PFSK-1 (cell line): Measurements from ENCODE around the gene BTBD10.

ENCODE experiments used
- FOXP2 ChIP-seq: optimal IDR thresholded peaks from 2 replicates; pipeline ENCODE3; 2011; ENCODE audit warnings: borderline replicate concordance, control low read depth, inconsistent platforms; ENCODE audit not compliant: insufficient read depth; ENCODE audit errors: extremely low read length, extremely low read depth
- POLR2AphosphoS5 ChIP-seq: IDR thresholded peaks from 2 replicates; pipeline ENCODE4 v1.6.1; 2012; ENCODE audit warnings: low read depth, mild to moderate bottlenecking, control low read depth, low read length, moderate library complexity
- SIN3A ChIP-seq: IDR thresholded peaks from 2 replicates; pipeline ENCODE4 v1.6.1; 2012; ENCODE audit warnings: mild to moderate bottlenecking, low read length, moderate library complexity, borderline replicate concordance; ENCODE audit not compliant: insufficient read depth
- TAF1 ChIP-seq: IDR thresholded peaks from 2 replicates; pipeline ENCODE4 v1.6.1; 2012; ENCODE audit warnings: low read length, control low read depth, borderline replicate concordance; ENCODE audit not compliant: insufficient read depth
- TF ChIP-seq, protein P1 (sequence below), 2 experiments: IDR thresholded peaks; 2 replicates each; pipeline versions ENCODE4 v1.6.1 to v1.8.0; 2011 to 2012; ENCODE audit warnings: low read depth in 2 of 2, low read length in 2 of 2, control low read depth in 1 of 2, inconsistent platforms in 1 of 2, mild to moderate bottlenecking in 1 of 2, moderate library complexity in 1 of 2; ENCODE audit not compliant: insufficient read depth in 1 of 2

BTBD10 gene

DNA sequence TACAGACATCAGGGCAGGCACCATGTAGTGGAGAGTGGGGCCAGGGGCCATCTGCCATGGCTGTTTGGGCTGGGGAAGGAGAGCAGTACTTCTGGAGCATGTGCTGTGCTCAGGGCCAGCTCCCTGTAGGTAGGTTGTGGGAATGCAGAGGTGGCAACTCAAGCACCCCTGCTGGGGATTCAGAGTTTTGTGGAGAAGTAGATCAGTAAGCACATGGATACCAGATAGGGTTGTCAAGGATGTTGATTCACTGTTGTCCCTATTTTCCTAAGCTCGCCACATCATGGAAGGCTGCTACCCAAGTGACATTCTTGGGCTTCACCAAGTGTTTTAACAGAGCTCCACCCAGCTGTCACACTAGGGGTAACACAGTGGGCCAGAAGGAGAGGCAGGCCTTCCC is 118.2 kb downstream of the BTBD10 start:
- no peak for TF ChIP-seq SIN3A
- TF ChIP-seq POLR2AphosphoS5, result no peak
- TF ChIP-seq, protein P1, sequence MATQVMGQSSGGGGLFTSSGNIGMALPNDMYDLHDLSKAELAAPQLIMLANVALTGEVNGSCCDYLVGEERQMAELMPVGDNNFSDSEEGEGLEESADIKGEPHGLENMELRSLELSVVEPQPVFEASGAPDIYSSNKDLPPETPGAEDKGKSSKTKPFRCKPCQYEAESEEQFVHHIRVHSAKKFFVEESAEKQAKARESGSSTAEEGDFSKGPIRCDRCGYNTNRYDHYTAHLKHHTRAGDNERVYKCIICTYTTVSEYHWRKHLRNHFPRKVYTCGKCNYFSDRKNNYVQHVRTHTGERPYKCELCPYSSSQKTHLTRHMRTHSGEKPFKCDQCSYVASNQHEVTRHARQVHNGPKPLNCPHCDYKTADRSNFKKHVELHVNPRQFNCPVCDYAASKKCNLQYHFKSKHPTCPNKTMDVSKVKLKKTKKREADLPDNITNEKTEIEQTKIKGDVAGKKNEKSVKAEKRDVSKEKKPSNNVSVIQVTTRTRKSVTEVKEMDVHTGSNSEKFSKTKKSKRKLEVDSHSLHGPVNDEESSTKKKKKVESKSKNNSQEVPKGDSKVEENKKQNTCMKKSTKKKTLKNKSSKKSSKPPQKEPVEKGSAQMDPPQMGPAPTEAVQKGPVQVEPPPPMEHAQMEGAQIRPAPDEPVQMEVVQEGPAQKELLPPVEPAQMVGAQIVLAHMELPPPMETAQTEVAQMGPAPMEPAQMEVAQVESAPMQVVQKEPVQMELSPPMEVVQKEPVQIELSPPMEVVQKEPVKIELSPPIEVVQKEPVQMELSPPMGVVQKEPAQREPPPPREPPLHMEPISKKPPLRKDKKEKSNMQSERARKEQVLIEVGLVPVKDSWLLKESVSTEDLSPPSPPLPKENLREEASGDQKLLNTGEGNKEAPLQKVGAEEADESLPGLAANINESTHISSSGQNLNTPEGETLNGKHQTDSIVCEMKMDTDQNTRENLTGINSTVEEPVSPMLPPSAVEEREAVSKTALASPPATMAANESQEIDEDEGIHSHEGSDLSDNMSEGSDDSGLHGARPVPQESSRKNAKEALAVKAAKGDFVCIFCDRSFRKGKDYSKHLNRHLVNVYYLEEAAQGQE (IDR thresholded peaks at IDR 0.05; ENCODE audit: insufficient read depth in 1 of 2, low read depth in 2 of 2, low read length in 2 of 2), result no peak
- TF ChIP-seq FOXP2, result no peak

DNA sequence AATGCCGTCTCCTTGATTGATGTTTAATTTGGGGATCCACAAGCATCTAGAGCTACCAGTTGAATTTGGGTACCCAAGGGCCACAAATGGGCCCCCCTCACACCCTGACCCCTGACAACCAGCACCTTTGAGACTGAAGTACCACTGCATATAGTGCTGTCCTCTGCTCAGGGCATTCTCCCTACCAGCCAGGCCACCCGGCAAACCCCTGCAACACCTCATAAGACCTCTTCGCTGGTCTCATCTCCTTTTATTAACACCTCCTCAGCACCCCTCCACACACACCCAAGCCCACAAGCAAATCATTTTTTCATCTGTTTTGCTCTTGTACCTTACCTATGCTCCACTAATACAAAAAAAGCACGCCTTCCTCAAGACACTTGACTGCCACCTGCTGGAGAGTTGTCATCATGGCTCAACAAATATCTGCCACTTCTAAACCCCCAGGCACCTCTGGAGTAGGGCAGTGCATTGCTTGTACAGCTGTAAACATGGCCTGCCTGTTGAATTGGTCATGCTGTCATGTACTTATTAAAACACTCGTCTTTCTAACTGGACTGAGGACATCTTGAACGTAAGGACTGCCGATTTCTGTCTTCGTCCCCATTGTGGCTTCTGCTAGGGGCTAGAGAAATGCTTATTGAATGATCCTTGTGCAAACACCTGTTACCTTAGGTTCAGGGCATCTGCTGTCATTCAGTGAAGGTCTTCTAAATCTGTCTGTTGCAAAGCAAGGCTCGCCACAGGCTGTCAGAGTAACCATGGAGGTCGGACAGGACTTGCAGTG is 118.9 kb downstream of the BTBD10 start:
- no peak for TF ChIP-seq SIN3A
- no peak for TF ChIP-seq TAF1
- no peak for TF ChIP-seq POLR2AphosphoS5
- TF ChIP-seq, protein P1 (IDR thresholded peaks at IDR 0.05; ENCODE audit: insufficient read depth in 1 of 2, low read depth in 2 of 2, low read length in 2 of 2), result no peak
- no peak for TF ChIP-seq FOXP2

DNA sequence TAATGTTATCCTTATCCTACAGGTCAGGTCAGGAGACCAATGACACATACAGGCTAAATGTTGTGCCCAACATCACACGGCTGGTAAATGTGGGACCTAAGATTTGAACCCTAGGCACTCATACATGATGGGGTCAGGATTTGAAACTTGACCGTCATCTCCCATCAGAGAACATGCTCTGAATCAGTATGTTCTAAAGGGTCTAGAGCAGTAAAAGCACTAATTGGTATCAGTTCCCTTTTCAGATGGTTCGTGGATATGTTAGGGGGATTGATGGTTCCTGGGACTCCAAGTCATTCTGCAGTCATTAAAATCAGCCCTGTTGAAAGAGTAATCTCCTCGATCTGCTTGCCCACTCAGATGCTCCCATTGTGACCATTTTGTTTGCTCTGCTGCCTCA is 120.0 kb downstream of the BTBD10 start:
- TF ChIP-seq TAF1, result no peak
- TF ChIP-seq POLR2AphosphoS5, result no peak
- no peak for TF ChIP-seq FOXP2
- TF ChIP-seq, protein P1 (IDR thresholded peaks at IDR 0.05; ENCODE audit: insufficient read depth in 1 of 2, low read depth in 2 of 2, low read length in 2 of 2), result no peak
- no peak for TF ChIP-seq SIN3A

DNA sequence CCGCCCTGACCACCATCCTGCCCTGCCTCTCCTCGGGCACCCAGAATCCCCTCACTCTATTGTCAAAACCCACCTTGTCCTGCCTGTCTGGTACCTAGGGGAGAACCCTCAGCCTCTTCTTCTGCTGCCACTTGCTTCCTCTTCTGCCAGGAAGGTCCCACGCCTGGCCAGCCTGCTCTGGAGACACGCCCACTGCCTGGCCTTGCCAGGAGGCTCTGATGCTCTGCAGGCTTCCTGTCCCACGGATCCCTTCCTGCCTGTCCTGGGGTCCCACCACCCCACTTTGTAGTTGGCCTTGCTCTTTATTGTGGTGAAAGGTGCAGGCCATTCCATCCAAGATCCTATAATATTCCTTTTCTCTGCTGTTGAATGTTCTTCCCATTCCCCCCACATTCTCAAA is 122.0 kb downstream of the BTBD10 start:
- TF ChIP-seq POLR2AphosphoS5, result no peak
- TF ChIP-seq TAF1, result no peak
- no peak for TF ChIP-seq FOXP2
- TF ChIP-seq, protein P1 (IDR thresholded peaks at IDR 0.05; ENCODE audit: insufficient read depth in 1 of 2, low read depth in 2 of 2, low read length in 2 of 2), result no peak
- TF ChIP-seq SIN3A, result no peak
